Hepatocyte (in vitro differentiated cells): ENCODE results near the gene ANKRD55. TPM values are rescaled to one million over a fixed set of nuclear protein-coding genes. Genes with fewer than 3 reads are reported as not detected.

ENCODE experiments used
- DNase-seq: peaks from one replicate; pipeline ENCODE4 v3.0.0-alpha.2; 2016; ENCODE audit warnings: low spot score
- H2AFZ ChIP-seq: fragments of 200-600 bp; sonication (generic); 2 replicates; pipeline ENCODE4 v1.6.0; 2016; ENCODE audit warnings: antibody characterized with exemption, mild to moderate bottlenecking
- H3K27ac ChIP-seq: fragments of 200-600 bp; sonication (generic); 2 replicates; pipeline ENCODE4 v1.5.1; 2016; ENCODE audit warnings: mild to moderate bottlenecking
- H3K27me3 ChIP-seq: fragments of 200-600 bp; sonication (generic); 2 replicates; pipeline ENCODE4 v1.6.1; 2016
- H3K36me3 ChIP-seq: fragments of 200-600 bp; sonication (generic); replicated peaks from 2 replicates; pipeline ENCODE4 v1.5.1; 2016; ENCODE audit warnings: low read depth; ENCODE audit not compliant: insufficient read depth
- H3K4me1 ChIP-seq: fragments of 200-600 bp; sonication (generic); 2 replicates; pipeline ENCODE4 v1.5.1; 2016; ENCODE audit warnings: mild to moderate bottlenecking, moderate library complexity; ENCODE audit not compliant: insufficient read depth
- H3K4me2 ChIP-seq: fragments of 200-600 bp; sonication (generic); 2 replicates; pipeline ENCODE4 v1.6.0; 2016
- H3K4me3 ChIP-seq: fragments of 200-600 bp; sonication (generic); 2 replicates; pipeline ENCODE4 v1.5.1; 2016; ENCODE audit warnings: mild to moderate bottlenecking
- H3K79me2 ChIP-seq: fragments of 200-600 bp; sonication (generic); 2 replicates; pipeline ENCODE4 v1.6.0; 2017; ENCODE audit warnings: mild to moderate bottlenecking
- H3K9me2 ChIP-seq: fragments of 200-600 bp; sonication (generic); replicated peaks from 2 replicates; pipeline ENCODE4 v1.6.0; 2017; ENCODE audit warnings: mild to moderate bottlenecking; ENCODE audit not compliant: insufficient read depth
- H3K9me3 ChIP-seq: fragments of 200-600 bp; sonication (generic); 2 replicates; pipeline ENCODE4 v1.5.1; 2016; ENCODE audit warnings: low read depth, mild to moderate bottlenecking
- H4K20me1 ChIP-seq: fragments of 200-600 bp; sonication (generic); 2 replicates; pipeline ENCODE4 v1.6.0; 2016; ENCODE audit warnings: mild to moderate bottlenecking; ENCODE audit not compliant: insufficient read depth, poor library complexity, severe bottlenecking
- EZH2 ChIP-seq: fragments of 200-600 bp; sonication (generic); IDR thresholded peaks from 2 replicates; pipeline ENCODE4 v1.6.1; 2016; ENCODE audit warnings: antibody characterized with exemption, mild to moderate bottlenecking, borderline replicate concordance
- EZH2phosphoT487 ChIP-seq: fragments of 200-600 bp; sonication (generic); IDR thresholded peaks from one replicate; pipeline ENCODE4 v1.6.1; 2018; ENCODE audit warnings: antibody characterized with exemption, mild to moderate bottlenecking, low read depth, moderate library complexity; ENCODE audit not compliant: unreplicated experiment, severe bottlenecking
- WGBS: methylation state at CpG from one replicate; pipeline ENCODE4 v1.1.6; 2016; ENCODE audit warnings: low lambda C conversion rate; ENCODE audit errors: missing lambda C conversion rate; 5-methylcytosine and 5-hydroxymethylcytosine counted together
- polyA plus RNA-seq: library from polyadenylated mRNA; unstranded; fragments of >200 nt; fragmentation: Nextera tagmentation; extraction: Ambion mirVana; gene quantifications from 2 replicates; pipeline ENCODE4 v1.2.1, GENCODE V29; 2016
- total RNA-seq: library from RNA; depleted of rRNA; stranded (reverse); fragments of >200 nt; gene quantifications from 2 replicates; pipeline ENCODE4 v1.2.3, GENCODE V29; 2014
- TF ChIP-seq, protein P1 (sequence below): fragments of 200-600 bp; sonication (generic); IDR thresholded peaks from 2 replicates; pipeline ENCODE4 v1.5.1; 2016; ENCODE audit warnings: antibody characterized with exemption, mild to moderate bottlenecking; ENCODE audit not compliant: poor library complexity

Gene ANKRD55
- total and polyA plus RNA-seq, 2 experiments from 2014 or later: 0.20 to 0.31 TPM

DNA sequence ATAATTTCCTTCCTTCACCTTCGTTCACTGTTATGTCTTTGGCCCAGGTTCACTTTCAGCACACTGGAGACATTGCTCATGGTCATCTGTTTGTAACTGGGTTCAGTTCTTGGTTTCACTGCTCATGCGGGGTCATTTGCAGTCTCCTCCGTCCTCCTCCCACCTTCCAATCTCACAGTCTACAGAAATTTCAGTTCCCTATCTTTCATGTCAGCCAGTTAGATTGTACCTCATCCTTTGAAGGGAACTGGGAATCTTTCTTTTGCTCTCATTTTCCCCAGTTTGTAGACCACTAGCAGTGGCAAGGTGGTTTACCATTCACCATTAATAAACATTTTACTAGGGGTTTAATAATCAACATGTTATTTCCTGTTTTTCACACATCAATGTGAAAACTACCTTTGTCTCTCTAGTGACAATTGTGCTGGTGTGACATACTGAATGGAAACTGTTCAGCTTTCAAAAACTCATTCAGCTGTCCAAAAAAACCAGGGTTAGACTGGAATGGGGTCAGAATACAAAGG lies 137.5 kb downstream of the ANKRD55 start:
- Histone ChIP-seq H3K4me2 (no peak overlapping the region), H3K9me3 (no peaks in the 10 kb centered on the region), H3K9me2 (no peaks in the 10 kb centered on the region), H3K27ac (no peak overlapping the region), H4K20me1 (no peaks in the 10 kb centered on the region), H2AFZ (no peak overlapping the region), H3K79me2 (no peaks in the 10 kb centered on the region), H3K27me3 (no peaks in the 10 kb centered on the region), H3K4me1 (peaks cover 14% of the 10 kb centered on the region), H3K36me3 (no peaks in the 10 kb centered on the region), H3K4me3 (no peak overlapping the region)
- WGBS: 96% methylated on average over 3 of the region's 3 CpGs
- no peak for TF ChIP-seq EZH2
- TF ChIP-seq, protein P1, sequence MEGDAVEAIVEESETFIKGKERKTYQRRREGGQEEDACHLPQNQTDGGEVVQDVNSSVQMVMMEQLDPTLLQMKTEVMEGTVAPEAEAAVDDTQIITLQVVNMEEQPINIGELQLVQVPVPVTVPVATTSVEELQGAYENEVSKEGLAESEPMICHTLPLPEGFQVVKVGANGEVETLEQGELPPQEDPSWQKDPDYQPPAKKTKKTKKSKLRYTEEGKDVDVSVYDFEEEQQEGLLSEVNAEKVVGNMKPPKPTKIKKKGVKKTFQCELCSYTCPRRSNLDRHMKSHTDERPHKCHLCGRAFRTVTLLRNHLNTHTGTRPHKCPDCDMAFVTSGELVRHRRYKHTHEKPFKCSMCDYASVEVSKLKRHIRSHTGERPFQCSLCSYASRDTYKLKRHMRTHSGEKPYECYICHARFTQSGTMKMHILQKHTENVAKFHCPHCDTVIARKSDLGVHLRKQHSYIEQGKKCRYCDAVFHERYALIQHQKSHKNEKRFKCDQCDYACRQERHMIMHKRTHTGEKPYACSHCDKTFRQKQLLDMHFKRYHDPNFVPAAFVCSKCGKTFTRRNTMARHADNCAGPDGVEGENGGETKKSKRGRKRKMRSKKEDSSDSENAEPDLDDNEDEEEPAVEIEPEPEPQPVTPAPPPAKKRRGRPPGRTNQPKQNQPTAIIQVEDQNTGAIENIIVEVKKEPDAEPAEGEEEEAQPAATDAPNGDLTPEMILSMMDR: no peak
- no peak for TF ChIP-seq EZH2phosphoT487
- DNase-seq: no peak

- H3K9me2 ChIP-seq: no peaks in the 10 kb centered on the region
- H3K79me2 ChIP-seq: no peaks in the 10 kb centered on the region
- WGBS: 96% methylated on average over 10 of the region's 10 CpGs
- H4K20me1 ChIP-seq: no peaks in the 10 kb centered on the region
- peaks cover 12% of the 10 kb centered on the region for H3K4me1 ChIP-seq
- TF ChIP-seq, protein P1: no peak
- TF ChIP-seq EZH2phosphoT487 (no peak), EZH2 (no peak)
- H3K27ac ChIP-seq: no peak overlapping the region
- H3K36me3 ChIP-seq: no peaks in the 10 kb centered on the region
- H3K27me3 ChIP-seq: no peaks in the 10 kb centered on the region
- no peak overlapping the region for H2AFZ ChIP-seq
- H3K4me2 ChIP-seq: no peak overlapping the region
- H3K9me3 ChIP-seq: no peaks in the 10 kb centered on the region
- no peak for DNase-seq
- no peak overlapping the region for H3K4me3 ChIP-seq
Measured at GRCh38 chr5:56094579-56095361, 138.4 kb downstream of the ANKRD55 start.

- no peaks in the 10 kb centered on the region for H4K20me1 ChIP-seq
- H3K27me3 ChIP-seq: no peaks in the 10 kb centered on the region
- no peak for DNase-seq
- H3K4me2 ChIP-seq: no peak overlapping the region
- H3K4me1 ChIP-seq: peaks cover 11% of the 10 kb centered on the region
- TF ChIP-seq EZH2phosphoT487 (no peak), EZH2 (no peak)
- TF ChIP-seq, protein P1: no peak
- H3K27ac ChIP-seq: no peak overlapping the region
- no peaks in the 10 kb centered on the region for H3K9me2 ChIP-seq
- no peak overlapping the region for H3K4me3 ChIP-seq
- H3K9me3 ChIP-seq: no peaks in the 10 kb centered on the region
- H3K36me3 ChIP-seq: no peaks in the 10 kb centered on the region
- H2AFZ ChIP-seq: no peak overlapping the region
- no peaks in the 10 kb centered on the region for H3K79me2 ChIP-seq
- WGBS: 93% methylated on average over 2 of the region's 2 CpGs
Measured at GRCh38 chr5:56093970-56094369, 139.2 kb downstream of the ANKRD55 start.
